Activated CD4-positive, alpha-beta T cell treated with anti-CD3 and anti-CD28 coated beads, Interleukin-2, Interleukin-6, amounts not matched to agents 100 ng/mL and 50 ng/mL, durations not matched to agents 16 hours and 8 hours (primary cell): ENCODE results near the gene PRRT1.
A peak's percentile ranks its signal among the peaks of the same experiment; 100 is the strongest.
"Not testable (repeated sequence)": the region's sequence is repeated elsewhere in the genome, so short reads cannot be mapped to it uniquely, and the experiment has no call there.

ENCODE experiments used
- DNase-seq: peaks from one replicate; pipeline ENCODE4 v3.0.0-alpha.2; 2020

PRRT1 gene

DNA sequence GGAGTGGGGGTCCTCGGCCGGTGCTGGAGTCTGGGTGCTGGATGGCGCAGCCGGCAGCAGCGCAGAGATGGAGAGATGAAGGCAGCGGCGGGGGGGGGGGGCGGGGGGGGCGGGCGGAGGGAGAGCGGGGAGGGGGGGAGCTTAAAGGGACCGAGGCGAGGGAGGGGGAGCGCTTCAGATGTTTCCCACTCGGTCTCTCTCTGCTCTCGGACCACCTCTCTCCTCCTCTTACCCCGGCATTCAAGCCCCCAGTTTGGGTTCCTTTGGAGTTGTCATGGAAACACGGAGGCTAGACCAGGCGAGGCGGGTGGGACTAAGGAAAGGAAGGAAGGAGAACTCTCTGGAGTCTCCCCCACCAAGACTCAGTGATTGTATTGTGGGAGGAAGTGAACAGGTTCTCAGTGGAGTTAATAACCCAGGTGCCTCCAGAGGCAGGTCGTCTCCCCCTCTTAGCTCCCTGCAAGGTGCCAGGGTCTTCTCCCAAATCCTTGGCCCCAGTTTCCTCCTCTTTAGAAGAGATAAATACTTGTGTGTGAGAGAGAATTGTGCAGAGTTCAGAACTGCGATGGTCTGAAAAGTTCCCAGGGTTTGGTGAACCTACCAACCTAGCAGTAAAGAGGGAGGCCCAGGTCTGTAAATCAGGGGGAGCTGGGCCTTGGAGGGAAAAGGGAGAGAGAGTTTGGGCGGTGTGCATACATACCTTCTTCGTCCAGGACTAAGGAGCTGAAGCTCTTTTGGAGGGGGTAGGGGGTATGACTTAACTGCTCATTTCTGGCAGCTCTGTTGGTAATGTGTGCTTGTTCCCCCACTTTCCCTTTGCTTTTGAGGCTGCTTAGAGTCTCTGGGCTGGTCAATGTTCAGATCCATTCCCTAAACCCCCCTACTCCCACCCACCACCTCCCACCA is at the start of gene PRRT1:
TSS of gene PRRT1 (minus strand) at position 77 of the 906 bp plus-strand sequence. CDS start 112 bp downstream, outside the sequence.
- no peak for DNase-seq

DNA sequence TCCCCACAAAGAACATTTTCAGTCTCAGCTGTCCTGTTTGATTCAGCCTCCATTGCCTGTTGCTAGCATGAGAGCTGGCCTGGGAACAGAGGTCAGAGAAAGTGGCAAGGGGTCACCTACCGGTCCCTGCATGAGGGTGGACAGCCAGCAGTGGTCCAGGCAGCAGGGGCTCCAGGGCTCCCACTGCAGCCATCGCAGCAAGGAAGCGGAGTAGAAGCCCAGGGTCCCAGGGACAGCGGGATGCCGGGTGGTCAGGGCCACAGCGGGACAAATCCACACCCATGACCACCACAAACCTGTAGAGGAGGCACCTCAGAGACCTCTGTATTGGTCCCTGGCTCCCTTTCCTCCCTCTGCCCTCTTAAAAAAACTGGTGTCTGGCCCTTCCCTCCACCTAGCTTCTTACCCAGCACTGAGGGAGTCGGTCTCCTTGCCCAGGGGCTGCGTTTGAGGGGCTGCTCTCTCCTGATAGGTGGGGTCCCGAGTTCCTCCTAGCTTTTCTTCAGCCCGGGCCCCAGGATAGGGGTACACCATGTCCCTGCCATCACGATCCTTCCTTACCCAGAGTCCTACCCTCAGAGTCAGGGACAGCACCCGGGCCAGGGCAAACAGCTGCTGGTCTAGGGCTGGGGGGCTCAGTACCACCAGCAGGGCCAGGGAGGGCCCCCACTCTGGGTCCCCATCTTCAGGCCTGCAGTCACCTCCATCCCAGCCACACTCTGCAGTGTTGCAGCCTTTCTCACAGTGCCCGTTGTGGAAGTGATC is 49.2 kb upstream of the PRRT1 start:
- DNase-seq, result no peak

DNA sequence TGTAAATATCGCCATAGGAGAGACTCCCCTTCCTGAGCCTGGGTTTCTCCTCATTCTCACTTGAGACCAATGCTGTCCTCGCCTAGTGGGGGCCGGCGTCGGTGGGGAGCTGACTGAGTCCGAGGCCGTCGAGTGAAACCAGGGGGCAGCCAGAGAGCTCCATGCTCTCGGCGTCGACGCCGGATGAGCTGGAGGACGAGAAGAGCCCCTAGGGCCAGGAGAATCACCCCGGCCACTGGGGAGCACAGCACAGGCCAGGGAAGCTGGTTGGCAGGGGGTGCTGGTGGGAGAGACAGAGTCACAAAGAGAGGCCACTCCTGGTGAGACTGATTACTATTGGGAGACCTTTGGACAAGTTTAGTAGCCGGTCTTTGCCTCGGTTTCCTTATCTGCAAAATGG is 47.1 kb upstream of the PRRT1 start:
- DNase-seq, result no peak

DNA sequence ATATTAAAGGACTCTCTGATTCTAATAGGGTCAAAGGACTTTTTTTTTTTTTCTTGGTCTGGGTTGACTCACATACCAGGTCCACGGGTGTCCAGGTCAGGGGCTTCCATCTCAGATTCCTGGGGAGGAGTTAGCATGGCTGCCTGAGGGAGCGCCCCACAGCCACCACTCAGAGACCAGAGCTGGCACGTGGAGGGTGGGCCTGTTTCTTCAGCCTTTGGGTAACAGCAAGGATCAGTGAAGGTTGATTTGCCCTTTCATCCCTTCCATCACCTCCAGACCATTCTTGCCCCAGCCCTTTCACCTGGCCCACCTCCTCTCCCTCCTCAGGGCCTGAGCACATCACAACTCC is 46.6 kb upstream of the PRRT1 start:
- DNase-seq, result no peak

DNA sequence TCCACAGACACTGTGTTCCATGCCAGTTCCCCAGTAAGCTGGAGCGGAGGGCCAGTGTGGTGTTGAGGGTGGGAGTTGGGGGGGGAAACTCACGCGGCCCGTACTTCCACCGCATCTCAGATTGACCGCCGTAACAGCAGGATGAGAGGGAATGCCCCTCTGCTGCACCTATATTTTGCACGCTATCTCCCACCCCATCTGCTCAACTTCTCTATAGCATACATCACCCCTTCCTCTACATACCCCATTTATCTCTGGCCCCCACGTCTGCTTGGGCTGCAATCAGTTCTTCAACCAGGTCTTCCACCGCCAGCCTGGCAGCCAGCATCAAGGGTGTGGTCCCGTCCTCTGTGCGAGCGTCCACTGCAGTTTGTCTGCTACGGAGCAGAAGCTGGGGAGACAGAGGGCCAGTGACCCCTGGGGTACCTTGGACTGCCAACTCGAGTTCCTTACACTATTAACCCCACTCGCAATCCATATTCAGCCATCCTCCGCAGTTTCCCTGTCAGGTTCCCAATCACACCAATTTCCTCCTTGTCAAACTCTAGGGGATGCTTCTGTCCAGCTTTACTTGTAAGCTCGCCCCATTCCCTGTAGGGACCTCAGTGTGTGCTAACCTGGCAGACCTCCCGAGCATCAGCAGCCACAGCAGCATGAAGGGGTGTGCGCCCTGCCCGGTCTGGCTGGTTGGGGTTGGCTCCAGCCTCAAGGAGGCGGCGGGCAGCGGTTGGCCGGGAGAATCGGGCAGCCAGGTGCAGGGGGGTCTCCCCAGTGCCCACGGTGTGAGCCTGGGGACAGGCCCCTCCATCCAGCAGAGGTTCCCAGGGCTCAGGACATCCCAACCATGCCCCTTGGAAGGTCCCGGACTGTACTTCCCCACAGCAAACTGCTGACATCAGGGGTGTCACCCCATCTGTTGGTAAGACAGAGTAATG is 45.2 kb upstream of the PRRT1 start:
- DNase-seq, result no peak

DNA sequence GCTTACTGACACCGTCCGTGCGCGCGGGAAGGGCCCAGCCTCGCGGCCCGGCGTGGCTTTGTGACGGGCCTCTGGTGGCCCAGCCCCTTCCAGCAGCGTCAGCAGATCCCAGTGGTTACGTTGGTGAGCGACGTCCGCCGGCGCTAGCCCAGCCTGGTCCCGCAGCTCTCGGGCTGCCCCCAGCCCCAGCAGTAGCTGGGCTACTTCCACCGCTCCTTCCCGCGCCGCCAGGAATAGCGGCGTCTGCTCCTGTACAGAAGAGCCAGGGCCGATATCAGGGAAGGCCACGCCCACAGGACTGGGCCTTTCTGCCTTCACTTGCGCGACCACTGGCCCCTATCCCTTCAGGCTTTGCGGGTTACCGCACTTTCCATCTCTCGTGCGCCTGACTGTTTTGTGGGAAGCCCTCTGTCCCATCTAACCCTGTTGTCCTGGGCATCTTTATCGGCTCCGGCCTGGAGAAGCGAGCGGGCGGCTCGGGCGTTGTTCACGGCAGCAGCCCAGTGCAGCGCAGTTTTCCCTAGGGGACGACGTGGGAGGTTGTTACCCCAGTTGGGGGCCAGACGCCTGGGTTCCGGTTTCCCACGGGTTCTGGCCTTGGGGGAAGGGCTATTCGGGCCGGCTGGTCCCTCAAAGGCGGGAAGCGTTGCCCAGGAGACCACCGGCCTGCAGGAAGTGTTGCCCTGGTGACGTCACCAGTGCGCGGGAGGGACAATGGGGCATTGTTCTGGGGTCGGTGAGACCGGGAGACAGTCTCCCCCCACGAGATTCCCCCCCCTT is 44.4 kb upstream of the PRRT1 start:
- peak; percentile 77 for DNase-seq

DNA sequence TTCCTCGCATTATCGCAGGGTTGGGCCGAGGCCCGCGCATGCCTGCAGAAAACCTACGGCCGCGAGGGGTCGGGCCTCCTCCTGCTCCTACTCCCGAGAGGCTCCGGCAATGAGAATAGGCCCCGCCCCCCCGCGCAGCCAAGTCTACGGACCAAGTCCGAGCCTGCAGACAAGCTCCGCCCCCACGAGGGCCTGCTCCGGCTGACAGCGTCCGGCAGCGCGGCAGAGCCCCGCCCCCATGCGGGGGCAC is 43.8 kb upstream of the PRRT1 start:
- peak; percentile 100 for DNase-seq

DNA sequence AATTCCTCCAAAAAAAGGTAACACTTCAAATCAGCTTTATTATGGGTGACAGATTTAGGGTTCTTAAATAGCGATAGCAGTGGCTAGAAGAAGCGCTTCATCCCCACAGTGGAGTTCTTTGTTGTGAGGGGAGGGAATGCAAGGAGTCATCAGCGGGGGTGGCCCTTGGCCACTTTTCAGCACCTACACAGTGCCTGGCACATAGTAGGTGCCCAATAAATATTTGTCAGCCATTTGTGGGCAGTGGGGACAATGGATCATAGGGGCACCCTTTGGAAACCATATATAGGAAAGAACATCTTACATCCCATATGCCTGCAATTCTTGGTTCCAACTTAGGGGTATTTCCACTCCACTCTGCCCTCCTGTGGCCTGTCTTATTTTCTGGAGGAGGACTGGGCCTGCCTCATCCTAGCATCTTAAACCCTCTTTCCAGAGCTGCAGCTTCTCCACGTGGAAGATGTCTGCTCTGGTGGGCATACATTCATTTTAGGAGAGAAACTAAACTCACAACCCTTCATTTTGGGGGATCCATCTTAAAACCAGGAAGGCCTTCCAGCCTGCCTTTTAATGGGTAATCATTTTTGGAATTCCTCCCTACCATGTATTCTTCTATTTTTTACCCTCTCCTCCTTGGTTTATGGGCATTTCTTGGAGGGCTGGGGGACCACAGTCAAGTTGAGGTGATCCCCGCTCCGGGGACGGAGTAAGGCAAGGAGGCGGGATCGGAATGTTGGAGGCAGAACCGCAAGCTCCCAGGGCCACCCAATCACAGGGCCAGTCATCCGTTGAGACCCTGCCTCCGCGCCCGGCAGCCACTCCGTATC is 43.3 kb upstream of the PRRT1 start:
- DNase-seq, result peak; percentile 50

DNA sequence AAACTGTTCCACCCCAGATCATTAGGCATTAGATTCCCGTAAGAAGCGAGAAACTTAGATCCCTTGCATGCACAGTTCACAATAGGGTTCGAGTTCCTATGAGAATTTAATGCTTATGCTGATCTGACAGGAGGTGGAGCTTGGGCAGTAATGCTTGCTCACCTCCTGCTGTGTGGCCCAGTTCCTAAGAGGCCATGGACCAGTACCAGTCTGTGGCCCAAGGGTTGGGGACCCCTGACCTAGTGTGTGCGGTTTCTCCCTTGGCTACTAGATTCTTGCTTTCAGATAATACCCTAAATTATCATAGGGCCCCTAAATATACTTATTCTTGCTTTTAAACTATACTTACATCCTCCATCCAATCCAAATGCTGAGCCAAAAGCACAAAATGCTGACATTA is 42.6 kb upstream of the PRRT1 start:
- no peak for DNase-seq

DNA sequence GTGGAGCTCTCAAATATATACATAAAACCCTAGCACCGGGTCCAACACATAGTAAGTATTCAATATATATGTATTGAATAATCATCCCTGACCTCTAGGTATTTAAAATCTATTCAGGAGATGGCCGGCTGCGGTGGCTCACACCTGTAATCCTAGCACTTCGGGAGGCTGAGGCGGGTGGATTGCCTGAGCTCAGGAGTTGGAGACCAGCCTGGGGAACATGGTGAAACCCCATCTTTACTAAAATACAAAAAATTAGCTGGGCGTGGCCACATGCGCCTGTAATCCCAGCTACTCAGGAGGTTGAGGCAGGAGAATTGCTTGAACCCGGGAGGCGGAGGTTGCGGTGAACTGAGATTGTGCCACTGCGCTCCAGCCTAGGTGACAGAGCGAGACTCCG is 41.4 kb upstream of the PRRT1 start:
- not testable (repeated sequence) for DNase-seq

DNA sequence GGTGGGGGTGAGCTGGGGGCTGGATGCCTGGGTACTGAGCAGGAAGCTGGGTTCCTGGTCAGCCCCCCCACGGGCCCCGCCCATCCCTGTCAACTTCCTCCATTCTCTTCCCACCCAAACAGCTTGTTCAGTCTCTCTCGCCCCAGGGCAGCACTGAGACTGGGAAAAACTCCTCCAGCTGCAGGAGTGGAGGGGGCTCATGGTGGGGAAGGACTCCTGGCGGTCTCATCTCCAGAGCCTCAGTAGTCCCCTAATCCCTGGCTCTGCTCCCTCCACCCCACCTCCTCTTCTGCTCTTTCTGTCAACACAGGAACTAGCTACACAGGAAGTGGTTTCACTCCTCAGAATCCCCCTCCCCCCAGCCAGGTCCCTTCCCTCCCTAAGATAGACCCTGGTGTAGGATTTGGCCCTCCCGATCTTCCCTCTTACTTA is 40.9 kb upstream of the PRRT1 start, which contains the start of gene GPSM3:
TSS of gene GPSM3 (minus strand) at position 36 of the 432 bp plus-strand sequence. CDS start 130 bp downstream, outside the sequence.
- DNase-seq, result peak; percentile 74

DNA sequence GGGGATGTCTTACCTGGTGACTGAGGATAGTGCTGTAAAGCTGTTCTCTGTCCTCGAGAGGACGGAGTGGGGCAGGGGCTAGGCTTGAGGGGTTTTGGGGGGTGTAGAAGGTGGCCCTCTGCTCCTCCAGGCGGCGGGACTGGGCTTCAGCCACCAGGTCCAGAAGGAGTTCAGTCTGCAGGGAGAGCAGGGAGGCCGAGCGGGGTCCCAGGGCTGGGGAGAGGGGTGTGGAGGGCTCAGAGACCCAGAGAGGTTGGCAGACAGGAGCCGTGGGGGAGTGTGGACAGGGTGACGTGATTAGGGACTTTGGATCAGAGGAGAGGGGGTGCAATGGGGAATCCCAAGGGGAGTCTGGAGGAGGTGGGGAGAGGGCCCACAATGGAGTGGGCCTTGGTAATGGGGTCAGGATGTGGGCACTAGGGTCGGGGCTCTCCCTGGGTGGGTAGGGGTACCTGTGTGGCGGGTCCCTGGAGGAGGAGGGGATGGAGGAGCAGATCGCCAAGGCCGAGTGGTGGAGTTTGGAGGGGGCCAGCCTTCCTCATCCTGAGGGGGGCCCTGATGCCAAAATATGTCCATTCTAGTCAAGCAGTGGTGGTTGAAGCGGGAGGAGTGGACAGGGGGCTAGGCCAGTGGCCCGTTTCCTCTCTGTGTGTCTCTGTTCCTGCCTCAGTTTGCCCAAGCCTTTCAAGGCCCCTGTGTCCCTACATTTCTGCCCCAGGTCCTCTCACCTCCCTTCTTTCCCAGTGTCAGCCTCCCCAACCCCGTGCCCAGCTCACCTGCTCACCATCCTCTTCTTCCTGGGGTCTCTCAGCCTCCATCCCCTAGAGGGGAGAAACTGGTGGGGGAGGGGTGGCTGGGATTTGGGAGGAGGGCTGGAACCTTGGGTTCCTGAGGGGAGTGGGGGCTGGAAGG is 40.2 kb upstream of the PRRT1 start:
- no peak for DNase-seq

DNA sequence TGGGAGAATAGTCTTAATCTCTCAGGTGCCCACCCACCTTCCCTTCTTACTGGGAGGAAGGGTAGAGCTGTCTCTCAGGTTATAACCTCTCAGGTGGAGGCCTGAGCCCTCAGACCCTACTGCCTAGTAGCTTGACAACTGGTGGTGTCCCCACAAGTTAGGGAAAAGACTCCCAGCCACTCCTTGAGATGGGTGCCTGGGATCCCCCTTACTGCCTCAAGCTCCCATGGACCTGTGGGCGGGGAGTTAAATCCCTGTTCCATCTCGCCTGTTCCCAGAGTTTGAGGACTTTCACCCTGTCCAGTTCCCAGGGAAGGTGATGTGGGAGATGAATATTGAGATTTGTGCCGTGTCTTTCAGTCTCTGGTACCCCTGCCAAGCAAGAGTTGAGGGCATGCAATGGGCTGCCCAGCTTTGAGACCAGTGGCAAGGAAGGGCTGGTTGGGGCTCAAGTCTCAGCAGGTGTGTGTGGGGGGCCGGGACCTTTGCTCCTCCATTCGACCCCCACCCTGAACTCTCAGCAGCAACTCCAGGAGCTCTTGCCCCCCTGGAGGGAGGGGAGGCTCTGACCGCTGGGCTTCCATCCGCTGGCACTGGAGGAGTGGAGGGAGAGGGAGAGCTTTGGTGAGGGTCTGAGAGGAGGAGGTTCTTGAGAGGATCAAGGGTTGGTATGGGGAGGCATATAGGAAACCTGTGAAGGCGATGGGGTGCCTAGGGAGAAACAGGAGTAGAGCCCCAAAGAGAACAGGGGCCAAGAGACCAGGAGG is 39.4 kb upstream of the PRRT1 start:
- no peak for DNase-seq

DNA sequence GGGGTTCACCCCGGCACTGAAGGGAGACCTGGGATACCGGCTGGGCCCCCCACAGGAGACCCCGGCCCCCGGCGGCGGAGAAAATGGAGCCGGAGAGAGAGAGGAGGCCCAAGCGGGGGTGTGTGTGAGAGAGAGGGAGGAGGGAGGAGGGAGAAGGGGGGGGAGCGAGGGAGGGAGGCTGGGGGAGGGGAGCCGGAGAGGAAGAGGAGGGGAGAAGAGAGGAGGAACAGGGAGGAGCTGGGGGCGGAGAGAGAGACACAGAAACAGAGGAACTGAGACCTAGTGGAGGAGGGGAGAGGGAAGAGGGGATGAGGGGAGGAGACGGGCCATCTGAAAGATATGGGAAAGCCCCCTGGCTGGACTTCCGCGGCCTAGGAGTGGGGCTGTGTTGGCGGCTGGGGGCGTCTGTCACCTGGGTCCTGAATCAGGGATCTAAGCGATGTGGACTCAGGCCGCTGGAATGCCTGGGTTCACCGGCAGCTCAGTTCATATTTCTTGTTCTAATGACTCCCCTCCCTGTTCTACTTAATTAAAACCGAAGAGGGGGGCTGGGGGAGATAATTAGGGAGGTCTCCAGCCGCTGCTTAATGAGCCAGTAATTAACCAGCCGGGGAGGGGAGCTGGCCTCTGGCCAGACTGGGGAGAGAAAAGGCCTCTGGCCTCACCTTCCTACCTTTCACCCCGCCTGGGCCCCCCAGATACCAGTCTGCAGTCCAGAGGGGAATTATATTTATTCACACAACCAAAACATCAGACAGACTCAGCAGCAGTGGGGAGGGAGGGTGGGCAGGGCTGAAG is 38.5 kb upstream of the PRRT1 start, which contains the start of gene PBX2:
TSS of gene PBX2 (minus strand) at position 149 of the 798 bp plus-strand sequence. CDS start 287 bp downstream, outside the sequence.
- DNase-seq, result peak; percentile 93

DNA sequence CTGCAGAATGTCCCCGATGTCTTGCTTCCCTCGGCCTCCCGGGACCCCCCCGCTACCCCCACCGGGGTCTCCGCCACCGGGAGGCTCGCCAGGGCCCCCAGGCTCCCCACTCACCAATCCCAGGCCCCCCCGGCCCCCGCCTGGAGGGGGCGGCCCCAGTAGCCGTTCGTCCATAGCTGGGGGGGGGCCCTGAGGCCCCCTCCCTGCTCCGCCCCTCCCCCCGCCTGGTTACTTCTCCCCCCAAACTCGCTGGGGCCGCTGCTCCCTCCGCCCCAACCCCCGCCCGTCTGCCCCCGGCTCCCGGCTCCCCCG is 38.0 kb upstream of the PRRT1 start:
- no peak for DNase-seq

DNA sequence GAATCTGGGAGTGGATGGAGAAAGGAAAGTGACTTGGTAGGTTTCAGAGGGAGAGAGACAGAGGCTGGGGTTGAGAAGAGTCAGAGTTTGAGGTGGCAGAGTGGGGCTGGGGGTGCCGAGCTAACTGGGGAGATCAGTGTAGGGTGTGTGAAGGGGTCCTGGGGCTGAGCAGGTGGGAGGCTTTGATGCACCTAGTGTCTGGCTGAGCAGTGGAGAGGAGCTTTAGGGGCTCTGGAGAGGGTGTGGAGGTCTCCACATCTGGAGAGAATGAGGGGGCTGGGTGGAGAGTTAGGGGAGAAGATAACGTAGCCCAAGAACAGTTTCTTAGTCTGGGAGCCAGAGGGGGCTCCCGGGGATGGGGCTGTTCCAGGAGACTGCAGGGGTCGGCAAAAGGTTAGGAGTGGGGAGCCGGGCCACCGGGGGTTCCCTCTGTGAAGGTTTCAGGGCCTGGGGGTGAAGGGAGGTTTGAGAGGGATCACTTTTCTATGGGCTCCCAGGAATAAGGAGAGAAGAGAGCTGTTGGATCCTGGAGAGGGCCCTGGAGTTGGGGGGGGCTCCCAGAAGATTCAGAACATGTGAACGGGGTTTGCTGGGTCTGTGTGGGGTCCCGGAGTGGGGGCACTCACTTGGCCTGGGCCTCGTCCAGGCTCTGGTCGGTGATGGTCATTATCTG is 37.5 kb upstream of the PRRT1 start:
- no peak for DNase-seq

DNA sequence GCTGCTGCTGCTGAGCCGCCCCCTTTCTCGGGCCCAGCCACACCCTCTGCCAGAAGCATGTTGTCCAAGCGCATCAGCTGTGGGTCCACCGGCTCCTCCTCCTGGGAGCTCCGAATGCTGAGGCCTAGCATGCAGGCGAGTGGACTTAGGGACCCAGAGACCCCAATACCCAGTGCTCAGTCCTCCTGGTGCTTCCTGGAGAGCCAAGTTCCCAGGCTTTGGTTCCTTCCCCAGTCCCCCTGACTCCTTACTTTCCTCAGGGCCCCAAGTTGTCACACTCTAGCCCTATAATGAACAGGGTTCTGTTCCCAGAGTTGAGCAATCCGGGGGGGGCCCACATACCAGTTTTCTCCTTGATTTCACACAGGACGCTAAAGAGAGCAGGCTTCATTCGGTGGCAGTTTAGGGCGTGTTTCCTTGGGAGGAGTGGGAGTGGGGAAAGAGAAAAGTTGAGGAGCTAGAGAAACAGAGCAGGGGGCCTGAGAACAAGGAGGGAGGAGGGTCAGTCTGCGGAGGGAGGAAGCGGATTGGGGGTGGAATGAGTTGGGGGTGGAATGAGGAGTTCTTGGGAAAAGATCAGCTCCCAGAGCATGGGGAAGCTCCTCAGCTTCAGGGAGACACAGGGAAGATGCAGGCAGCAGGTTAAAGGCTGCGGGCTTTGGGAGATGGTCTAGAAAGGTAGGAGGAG is 36.8 kb upstream of the PRRT1 start:
- DNase-seq, result no peak
